ENCODE measurements around the gene SLC2A4RG. TPM values are rescaled to one million over a fixed set of nuclear protein-coding genes. Genes with fewer than 3 reads are reported as not detected.

Gene SLC2A4RG
- total and polyA plus RNA-seq, 2 of the 13 experiments (the other 11 are each of a cell fraction or from before 2014, with no cell fraction given), result 91.4 to 95.9 TPM

DNA sequence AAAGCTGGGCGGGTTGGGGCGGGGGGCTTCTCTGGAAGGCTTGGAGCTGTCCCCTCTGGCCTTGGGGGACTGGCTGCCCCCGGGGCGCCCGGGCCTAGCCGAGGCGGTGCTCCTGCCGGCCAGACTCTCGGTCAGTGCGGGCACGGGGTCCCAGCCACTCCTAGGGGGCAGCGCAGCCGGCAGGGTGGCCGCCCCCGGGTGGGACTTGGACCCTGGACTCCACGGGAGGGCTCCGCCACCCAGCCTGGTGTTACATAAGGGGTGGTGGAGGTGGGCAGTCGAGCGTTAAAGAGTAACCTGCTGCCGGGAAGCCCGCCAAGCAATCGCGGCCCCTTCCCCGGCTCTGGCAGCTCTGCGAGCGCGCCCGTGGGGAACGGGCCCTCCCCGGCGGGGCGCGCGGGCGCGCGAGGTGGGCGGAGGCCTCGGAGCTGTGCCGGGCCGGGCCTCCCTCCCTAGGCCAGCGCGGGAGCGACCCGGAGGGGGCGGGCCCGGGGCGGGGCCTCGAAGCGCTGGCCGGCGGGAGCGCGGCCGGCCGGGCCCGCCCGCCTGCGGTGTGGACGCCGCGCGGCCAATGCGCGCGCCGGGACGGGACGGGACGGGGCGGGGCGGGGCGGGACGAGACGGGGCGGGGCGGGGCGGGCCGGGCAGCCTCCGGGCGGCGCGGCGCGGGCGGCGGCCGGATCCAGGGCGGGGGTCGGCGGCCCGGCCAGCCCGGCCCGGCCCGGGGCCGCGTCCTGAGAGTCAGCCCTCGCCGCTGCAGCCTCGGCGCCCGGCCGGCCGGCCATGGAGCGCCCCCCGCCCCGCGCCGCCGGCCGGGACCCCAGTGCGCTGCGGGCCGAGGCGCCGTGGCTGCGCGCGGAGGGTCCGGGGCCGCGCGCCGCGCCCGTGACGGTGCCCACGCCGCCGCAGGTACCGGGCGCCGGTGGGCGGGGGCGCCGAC is at the start of gene SLC2A4RG (continued):
- TF ChIP-seq, protein P1, sequence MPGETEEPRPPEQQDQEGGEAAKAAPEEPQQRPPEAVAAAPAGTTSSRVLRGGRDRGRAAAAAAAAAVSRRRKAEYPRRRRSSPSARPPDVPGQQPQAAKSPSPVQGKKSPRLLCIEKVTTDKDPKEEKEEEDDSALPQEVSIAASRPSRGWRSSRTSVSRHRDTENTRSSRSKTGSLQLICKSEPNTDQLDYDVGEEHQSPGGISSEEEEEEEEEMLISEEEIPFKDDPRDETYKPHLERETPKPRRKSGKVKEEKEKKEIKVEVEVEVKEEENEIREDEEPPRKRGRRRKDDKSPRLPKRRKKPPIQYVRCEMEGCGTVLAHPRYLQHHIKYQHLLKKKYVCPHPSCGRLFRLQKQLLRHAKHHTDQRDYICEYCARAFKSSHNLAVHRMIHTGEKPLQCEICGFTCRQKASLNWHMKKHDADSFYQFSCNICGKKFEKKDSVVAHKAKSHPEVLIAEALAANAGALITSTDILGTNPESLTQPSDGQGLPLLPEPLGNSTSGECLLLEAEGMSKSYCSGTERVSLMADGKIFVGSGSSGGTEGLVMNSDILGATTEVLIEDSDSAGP (CRISPR knock-in tag; IDR thresholded peaks at IDR 0.05; ENCODE audit: borderline replicate concordance), result 0 out of 2 replicates have a peak, but pooled peaks have one; percentile 13
- TF ChIP-seq, protein P2, sequence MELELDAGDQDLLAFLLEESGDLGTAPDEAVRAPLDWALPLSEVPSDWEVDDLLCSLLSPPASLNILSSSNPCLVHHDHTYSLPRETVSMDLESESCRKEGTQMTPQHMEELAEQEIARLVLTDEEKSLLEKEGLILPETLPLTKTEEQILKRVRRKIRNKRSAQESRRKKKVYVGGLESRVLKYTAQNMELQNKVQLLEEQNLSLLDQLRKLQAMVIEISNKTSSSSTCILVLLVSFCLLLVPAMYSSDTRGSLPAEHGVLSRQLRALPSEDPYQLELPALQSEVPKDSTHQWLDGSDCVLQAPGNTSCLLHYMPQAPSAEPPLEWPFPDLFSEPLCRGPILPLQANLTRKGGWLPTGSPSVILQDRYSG (CRISPR knock-in tag; IDR thresholded peaks at IDR 0.05), result peak; percentile 90
- TF ChIP-seq NKX3-1 (CRISPR knock-in tag; IDR thresholded peaks at IDR 0.05), result peak; percentile 94
- no peak for TF ChIP-seq ZNF383 (CRISPR knock-in tag; IDR thresholded peaks at IDR 0.05; ENCODE audit: borderline replicate concordance)
- TF ChIP-seq, protein P3, sequence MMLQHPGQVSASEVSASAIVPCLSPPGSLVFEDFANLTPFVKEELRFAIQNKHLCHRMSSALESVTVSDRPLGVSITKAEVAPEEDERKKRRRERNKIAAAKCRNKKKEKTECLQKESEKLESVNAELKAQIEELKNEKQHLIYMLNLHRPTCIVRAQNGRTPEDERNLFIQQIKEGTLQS (CRISPR knock-in tag; IDR thresholded peaks at IDR 0.05), result peak; percentile 43; the same call in 1 of the 2 replicates
- TF ChIP-seq, protein P4, sequence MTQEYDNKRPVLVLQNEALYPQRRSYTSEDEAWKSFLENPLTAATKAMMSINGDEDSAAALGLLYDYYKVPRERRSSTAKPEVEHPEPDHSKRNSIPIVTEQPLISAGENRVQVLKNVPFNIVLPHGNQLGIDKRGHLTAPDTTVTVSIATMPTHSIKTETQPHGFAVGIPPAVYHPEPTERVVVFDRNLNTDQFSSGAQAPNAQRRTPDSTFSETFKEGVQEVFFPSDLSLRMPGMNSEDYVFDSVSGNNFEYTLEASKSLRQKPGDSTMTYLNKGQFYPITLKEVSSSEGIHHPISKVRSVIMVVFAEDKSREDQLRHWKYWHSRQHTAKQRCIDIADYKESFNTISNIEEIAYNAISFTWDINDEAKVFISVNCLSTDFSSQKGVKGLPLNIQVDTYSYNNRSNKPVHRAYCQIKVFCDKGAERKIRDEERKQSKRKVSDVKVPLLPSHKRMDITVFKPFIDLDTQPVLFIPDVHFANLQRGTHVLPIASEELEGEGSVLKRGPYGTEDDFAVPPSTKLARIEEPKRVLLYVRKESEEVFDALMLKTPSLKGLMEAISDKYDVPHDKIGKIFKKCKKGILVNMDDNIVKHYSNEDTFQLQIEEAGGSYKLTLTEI (CRISPR knock-in tag; conservative IDR thresholded peaks at IDR 0.05), result no peak
- TF ChIP-seq, protein P5, sequence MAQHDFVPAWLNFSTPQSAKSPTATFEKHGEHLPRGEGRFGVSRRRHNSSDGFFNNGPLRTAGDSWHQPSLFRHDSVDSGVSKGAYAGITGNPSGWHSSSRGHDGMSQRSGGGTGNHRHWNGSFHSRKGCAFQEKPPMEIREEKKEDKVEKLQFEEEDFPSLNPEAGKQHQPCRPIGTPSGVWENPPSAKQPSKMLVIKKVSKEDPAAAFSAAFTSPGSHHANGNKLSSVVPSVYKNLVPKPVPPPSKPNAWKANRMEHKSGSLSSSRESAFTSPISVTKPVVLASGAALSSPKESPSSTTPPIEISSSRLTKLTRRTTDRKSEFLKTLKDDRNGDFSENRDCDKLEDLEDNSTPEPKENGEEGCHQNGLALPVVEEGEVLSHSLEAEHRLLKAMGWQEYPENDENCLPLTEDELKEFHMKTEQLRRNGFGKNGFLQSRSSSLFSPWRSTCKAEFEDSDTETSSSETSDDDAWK (CRISPR knock-in tag; IDR thresholded peaks at IDR 0.05), result no peak
- TF ChIP-seq, protein P6, sequence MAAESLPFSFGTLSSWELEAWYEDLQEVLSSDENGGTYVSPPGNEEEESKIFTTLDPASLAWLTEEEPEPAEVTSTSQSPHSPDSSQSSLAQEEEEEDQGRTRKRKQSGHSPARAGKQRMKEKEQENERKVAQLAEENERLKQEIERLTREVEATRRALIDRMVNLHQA (CRISPR knock-in tag; IDR thresholded peaks at IDR 0.05), result no peak
- TF ChIP-seq, protein P7, sequence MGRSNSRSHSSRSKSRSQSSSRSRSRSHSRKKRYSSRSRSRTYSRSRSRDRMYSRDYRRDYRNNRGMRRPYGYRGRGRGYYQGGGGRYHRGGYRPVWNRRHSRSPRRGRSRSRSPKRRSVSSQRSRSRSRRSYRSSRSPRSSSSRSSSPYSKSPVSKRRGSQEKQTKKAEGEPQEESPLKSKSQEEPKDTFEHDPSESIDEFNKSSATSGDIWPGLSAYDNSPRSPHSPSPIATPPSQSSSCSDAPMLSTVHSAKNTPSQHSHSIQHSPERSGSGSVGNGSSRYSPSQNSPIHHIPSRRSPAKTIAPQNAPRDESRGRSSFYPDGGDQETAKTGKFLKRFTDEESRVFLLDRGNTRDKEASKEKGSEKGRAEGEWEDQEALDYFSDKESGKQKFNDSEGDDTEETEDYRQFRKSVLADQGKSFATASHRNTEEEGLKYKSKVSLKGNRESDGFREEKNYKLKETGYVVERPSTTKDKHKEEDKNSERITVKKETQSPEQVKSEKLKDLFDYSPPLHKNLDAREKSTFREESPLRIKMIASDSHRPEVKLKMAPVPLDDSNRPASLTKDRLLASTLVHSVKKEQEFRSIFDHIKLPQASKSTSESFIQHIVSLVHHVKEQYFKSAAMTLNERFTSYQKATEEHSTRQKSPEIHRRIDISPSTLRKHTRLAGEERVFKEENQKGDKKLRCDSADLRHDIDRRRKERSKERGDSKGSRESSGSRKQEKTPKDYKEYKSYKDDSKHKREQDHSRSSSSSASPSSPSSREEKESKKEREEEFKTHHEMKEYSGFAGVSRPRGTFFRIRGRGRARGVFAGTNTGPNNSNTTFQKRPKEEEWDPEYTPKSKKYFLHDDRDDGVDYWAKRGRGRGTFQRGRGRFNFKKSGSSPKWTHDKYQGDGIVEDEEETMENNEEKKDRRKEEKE (IDR thresholded peaks at IDR 0.05), result no peak
- peak; percentile 46 for TF ChIP-seq HNRNPLL (IDR thresholded peaks at IDR 0.05; ENCODE audit: low read depth, low read length, poor library complexity, severe bottlenecking)
- no peak for TF ChIP-seq ZNF224 (CRISPR knock-in tag; IDR thresholded peaks at IDR 0.05)
- TF ChIP-seq ZBTB7A (CRISPR knock-in tag; IDR thresholded peaks at IDR 0.05), result peak; percentile 99
- no peak; the same call in 1 of the 2 replicates for TF ChIP-seq RFX3 (CRISPR knock-in tag; IDR thresholded peaks at IDR 0.05)
- peak; percentile 58; the same call in 1 of the 2 replicates for TF ChIP-seq FLYWCH1 (CRISPR knock-in tag; IDR thresholded peaks at IDR 0.05)
- peak; percentile 90 for TF ChIP-seq HOXA3 (CRISPR knock-in tag; IDR thresholded peaks at IDR 0.05)
- TF ChIP-seq MYC (CRISPR knock-in tag; IDR thresholded peaks at IDR 0.05; ENCODE audit: borderline replicate concordance), result peak; percentile 91
- TF ChIP-seq IRF2 (CRISPR knock-in tag; IDR thresholded peaks at IDR 0.05), result peak; percentile 87
- TF ChIP-seq NR2C2 (CRISPR knock-in tag; IDR thresholded peaks at IDR 0.05; ENCODE audit: borderline replicate concordance), result peak; percentile 81

All from HepG2 (cell line).